K562 (cell line): Measurements from ENCODE around the gene SLC7A8. TPM values are rescaled to one million over a fixed set of nuclear protein-coding genes. Genes with fewer than 3 reads are reported as not detected.

Experiments
- ATF1 ChIP-seq, 2 experiments: fragments of 450-650 bp in 1 of 2; IDR thresholded peaks; 2 replicates each; pipeline ENCODE4 v1.6.1; 2016; ENCODE audit warnings: missing compliant biosample characterization in 1 of 2, missing genetic modification characterization in 1 of 2
- CBFB ChIP-seq: sonication (generic); formaldehyde crosslinking; IDR thresholded peaks from 2 replicates; pipeline ENCODE4 v1.4.0; 2020; ENCODE audit warnings: mild to moderate bottlenecking, missing genetic modification reagents
- CHCHD3 ChIP-seq: fragments of 250-450 bp; sonication (Bioruptor Pico); IDR thresholded peaks from 2 replicates; pipeline ENCODE4 v2.1.2; 2022; ENCODE audit warnings: mild to moderate bottlenecking
- CHD4 ChIP-seq: fragments of 200-600 bp; sonication (generic); IDR thresholded peaks from 3 replicates; pipeline ENCODE4 v1.6.1; 2012; ENCODE audit warnings: low read depth, mild to moderate bottlenecking, mixed read lengths, low read length, inconsistent platforms; ENCODE audit not compliant: insufficient read depth, insufficient replicate concordance, poor library complexity, severe bottlenecking
- CREB1 ChIP-seq, 2 experiments: sonication (generic) in 1 of 2; formaldehyde crosslinking in 1 of 2; IDR thresholded peaks; 2 replicates each; pipeline versions ENCODE4 v1.6.1 to v1.8.0; 2012 to 2022; ENCODE audit warnings: inconsistent platforms in 1 of 2, mild to moderate bottlenecking in 1 of 2, missing genetic modification reagents in 1 of 2, moderate library complexity in 1 of 2
- CREBBP ChIP-seq: IDR thresholded peaks from one replicate; pipeline ENCODE4 v1.6.1; 2012; ENCODE audit warnings: low read depth, mild to moderate bottlenecking, control low read depth, inconsistent platforms, low read length
- ETV6 ChIP-seq, 3 experiments: fragments of 150-350 bp in 1 of 3; sonication (generic) in 1 of 3; formaldehyde crosslinking in 1 of 3; IDR thresholded peaks; 2 replicates each; pipeline versions ENCODE4 v1.6.1 to v1.8.0; 2014 to 2022; ENCODE audit warnings: borderline replicate concordance in 2 of 3, low read depth in 2 of 3, antibody characterized with exemption in 1 of 3, low read length in 1 of 3, mild to moderate bottlenecking in 1 of 3, missing genetic modification reagents in 1 of 3
- FOXK2 ChIP-seq, 2 experiments: fragments of 450-650 bp; IDR thresholded peaks in 1 of 2; conservative IDR thresholded peaks in 1 of 2; 2 replicates each; pipeline ENCODE4 v1.6.1; 2016; ENCODE audit warnings: low read depth in 2 of 2, mild to moderate bottlenecking in 1 of 2
- HMG20A ChIP-seq: fragments of 450-650 bp; formaldehyde crosslinking; conservative IDR thresholded peaks from 2 replicates; pipeline ENCODE4 v1.4.0; 2020; ENCODE audit warnings: mild to moderate bottlenecking, mixed read lengths
- MBD2 ChIP-seq: sonication (generic); IDR thresholded peaks from 2 replicates; pipeline ENCODE4 v1.6.1; 2016; ENCODE audit warnings: low read depth, borderline replicate concordance
- NCOA6 ChIP-seq: fragments of 450-650 bp; IDR thresholded peaks from 2 replicates; pipeline ENCODE4 v1.6.1; 2017; ENCODE audit warnings: mild to moderate bottlenecking
- PHTF2 ChIP-seq: fragments of 250-450 bp; sonication (Bioruptor Pico); IDR thresholded peaks from 2 replicates; pipeline ENCODE4 v1.5.0; 2021; ENCODE audit warnings: mild to moderate bottlenecking
- POLR2AphosphoS2 ChIP-seq: IDR thresholded peaks from 2 replicates; pipeline ENCODE4 v1.6.1; 2012; ENCODE audit warnings: low read length, improper control_type of control experiment
- POU5F1 ChIP-seq: fragments of 150-350 bp; IDR thresholded peaks from 2 replicates; pipeline ENCODE4 v1.6.1; 2014; ENCODE audit warnings: borderline replicate concordance, low read length, low read depth, mild to moderate bottlenecking; ENCODE audit not compliant: partially characterized antibody
- SREBF1 ChIP-seq: fragments of 150-350 bp; IDR thresholded peaks from 2 replicates; pipeline ENCODE4 v1.6.1; 2014; ENCODE audit warnings: antibody characterized with exemption, low read depth, low read length, borderline replicate concordance
- TRIM24 ChIP-seq, 2 experiments: fragments of 450-650 bp; IDR thresholded peaks; 2 replicates each; pipeline ENCODE4 v1.6.1; 2016
- WHSC1 ChIP-seq: IDR thresholded peaks from one replicate; pipeline ENCODE4 v1.6.1; 2012; ENCODE audit warnings: low read length, control low read depth, inconsistent platforms
- ZBTB26 ChIP-seq: fragments of 450-650 bp; formaldehyde crosslinking; IDR thresholded peaks from 2 replicates; pipeline ENCODE4 v1.4.0; 2022; ENCODE audit warnings: missing genetic modification characterization
- ZFP36 ChIP-seq: fragments of 150-350 bp; IDR thresholded peaks from 2 replicates; pipeline ENCODE4 v1.6.1; 2018; ENCODE audit warnings: low read length, low read depth; ENCODE audit not compliant: partially characterized antibody
- ZNF143 ChIP-seq: sonication (generic); formaldehyde crosslinking; IDR thresholded peaks from 2 replicates; pipeline ENCODE4 v1.9.0; 2022; ENCODE audit warnings: mild to moderate bottlenecking, missing genetic modification reagents
- ZNF165 ChIP-seq: fragments of 250-450 bp; sonication (Bioruptor Pico); IDR thresholded peaks from 2 replicates; pipeline ENCODE4 v1.4.0; 2020; ENCODE audit warnings: borderline replicate concordance
- ZNF175 ChIP-seq: fragments of 200-800 bp; sonication (Bioruptor generic); IDR thresholded peaks from 2 replicates; pipeline ENCODE4 v1.6.1; 2016; ENCODE audit warnings: low read depth, mild to moderate bottlenecking, missing genetic modification characterization, missing compliant biosample characterization
- ZNF592 ChIP-seq: fragments of 450-650 bp; IDR thresholded peaks from 2 replicates; pipeline ENCODE4 v1.6.1; 2017; ENCODE audit warnings: antibody characterized with exemption, mild to moderate bottlenecking
- polyA plus RNA-seq, 8 experiments: library from polyadenylated mRNA; depleted of rRNA in 4 of 8; stranded (reverse) in 5 of 8; unstranded in 3 of 8; fragments of >200 nt; fragmentation: Nextera tagmentation in 2 of 8; fragmentation: Illumina TruSeq in 1 of 8; extraction: Ambion mirVana in 2 of 8; extraction: Trizol in 1 of 8; gene quantifications; 2 replicates each; pipeline versions ENCODE4 v1.2.1 to v1.2.3, GENCODE V29; 2011 to 2014; ENCODE audit warnings: inconsistent platforms in 1 of 8, missing spikeins in 1 of 8
- total RNA-seq, 7 experiments: library from RNA; depleted of rRNA in 6 of 7; stranded (reverse); fragments of >200 nt in 6 of 7; fragmentation: Illumina TruSeq in 2 of 7; extraction: Trizol in 2 of 7; gene quantifications; 2 replicates each; pipeline versions ENCODE4 v1.2.1 to v1.2.3, GENCODE V29; 2011 to 2021; ENCODE audit warnings: low replicate concordance in 1 of 7

Gene SLC7A8
- total and polyA plus RNA-seq, 9 of the 15 experiments (the other 6 are each of a cell fraction or from before 2014, with no cell fraction given) = 2.0 to 33.0 (median 6.0) TPM

- TF ChIP-seq CHD4 (no peak), CBFB (CRISPR knock-in tag) (no peak), ZNF592 (peak; percentile 74), TRIM24 (IDR thresholded peaks at IDR 0.05) (peak in 1 of 2 experiments; percentile 60; a peak in 2 of 4 replicates), PHTF2 (CRISPR knock-in tag) (no peak), ZBTB26 (CRISPR knock-in tag) (no peak), ZFP36 (peak; percentile 10), ETV6 (IDR thresholded peaks at IDR 0.05; ENCODE audit: borderline replicate concordance in 1 of 2, low read depth in 2 of 2, low read length in 1 of 2) (peak; percentile 53 to 81; a peak in 3 of 4 replicates), ETV6 (CRISPR knock-in tag; IDR thresholded peaks at IDR 0.05; ENCODE audit: borderline replicate concordance) (no peak), ZNF165 (no peak), CREBBP (no peak), ZNF143 (CRISPR knock-in tag) (no peak), POU5F1 (no peak), HMG20A (CRISPR knock-in tag) (no peak), NCOA6 (no peak), FOXK2 (conservative IDR thresholded peaks at IDR 0.05 in 1 of 2, IDR thresholded peaks at IDR 0.05 in 1 of 2; ENCODE audit: low read depth in 2 of 2) (0 out of 4 replicates have a peak, but pooled peaks of 1 of the 2 experiments have one; percentile 28), ATF1 (CRISPR knock-in tag; IDR thresholded peaks at IDR 0.05) (no peak), ATF1 (tag; IDR thresholded peaks at IDR 0.05) (0 out of 2 replicates have a peak, but pooled peaks have one; percentile 41), SREBF1 (no peak), POLR2AphosphoS2 (no peak), ZNF175 (CRISPR knock-in tag) (no peak), MBD2 (no peak), CREB1 (IDR thresholded peaks at IDR 0.05) (no peak), CREB1 (CRISPR knock-in tag; IDR thresholded peaks at IDR 0.05) (no peak), CHCHD3 (no peak), WHSC1 (no peak)
Observed at GRCh38 chr14:23128969-23129758, 54.3 kb downstream of the SLC7A8 start (continued).
